NOMO-1 treated with dmso at 0.1 percent for 144 hours (cell line): ENCODE data around the gene HSD11B1L.
"Not testable (repeated sequence)": the region's sequence is repeated elsewhere in the genome, so short reads cannot be mapped to it uniquely, and the experiment has no call there.

Experiments
- DNase-seq: peaks from one replicate; lab custom pipeline; 2025; ENCODE audit not compliant: unreplicated experiment; lab: John Stamatoyannopoulos, UW

The HSD11B1L gene

GRCh38 chr19:5697890-5698634 lies 17.2 kb downstream of the HSD11B1L start:
- no peak for DNase-seq

- no peak for DNase-seq
Observed at GRCh38 chr19:5698635-5699422, 18.0 kb downstream of the HSD11B1L start.

- DNase-seq = no peak
Observed at GRCh38 chr19:5700455-5701092, 19.7 kb downstream of the HSD11B1L start.

GRCh38 chr19:5702053-5702410 lies 21.2 kb downstream of the HSD11B1L start:
- DNase-seq = not testable (repeated sequence)

- no peak for DNase-seq
Observed at GRCh38 chr19:5703819-5704818, 23.3 kb downstream of the HSD11B1L start.

- no peak for DNase-seq
Observed at GRCh38 chr19:5705552-5705951, 24.7 kb downstream of the HSD11B1L start.

GRCh38 chr19:5706876-5707573 lies 26.2 kb downstream of the HSD11B1L start:
- DNase-seq = no peak

GRCh38 chr19:5707576-5708575 lies 27.0 kb downstream of the HSD11B1L start:
- DNase-seq = no peak

- DNase-seq = no peak
Observed at GRCh38 chr19:5711025-5711424, 30.2 kb downstream of the HSD11B1L start.

- DNase-seq = no peak
Observed at GRCh38 chr19:5711713-5712161, 30.9 kb downstream of the HSD11B1L start.

- DNase-seq = no peak
Observed at GRCh38 chr19:5713228-5713627, 32.4 kb downstream of the HSD11B1L start.

- no peak for DNase-seq
Observed at GRCh38 chr19:5714816-5715215, 34.0 kb downstream of the HSD11B1L start.

GRCh38 chr19:5717215-5717935 lies 36.5 kb downstream of the HSD11B1L start:
- DNase-seq = no peak

- DNase-seq = no peak
Observed at GRCh38 chr19:5718037-5718578, 37.3 kb downstream of the HSD11B1L start.

GRCh38 chr19:5718579-5719273 lies 37.9 kb downstream of the HSD11B1L start:
- DNase-seq = peak; percentile 69

GRCh38 chr19:5719274-5719960 lies 38.6 kb downstream of the HSD11B1L start:
- no peak for DNase-seq
